ENCODE measurements around the gene LITAF.
"Not testable (repeated sequence)": the region's sequence is repeated elsewhere in the genome, so short reads cannot be mapped to it uniquely, and the experiment has no call there.

LITAF gene

GRCh38 chr16:11601425-11601824, 14.7 kb upstream of the LITAF start:
- no peak for DNase-seq (ENCODE audit: low read depth)
- no peak overlapping the region for H3K4me3 ChIP-seq (ENCODE audit: control insufficient read depth, low read depth, low read length)
- TF ChIP-seq CTCF (IDR thresholded peaks at IDR 0.05; ENCODE audit: control insufficient read depth, insufficient read depth, low read depth, low read length, missing control alignments) = no peak

- no peak overlapping the region for H3K4me3 ChIP-seq (ENCODE audit: control insufficient read depth, low read depth, low read length)
- TF ChIP-seq CTCF (IDR thresholded peaks at IDR 0.05; ENCODE audit: control insufficient read depth, insufficient read depth, low read depth, low read length, missing control alignments) = no peak
- DNase-seq (ENCODE audit: low read depth) = no peak
Measured at GRCh38 chr16:11599579-11599978, 12.9 kb upstream of the LITAF start.

- no peak for DNase-seq (ENCODE audit: low read depth)
- no peak overlapping the region for H3K4me3 ChIP-seq (ENCODE audit: control insufficient read depth, low read depth, low read length)
Measured at GRCh38 chr16:11597235-11598095, 10.7 kb upstream of the LITAF start.

GRCh38 chr16:11596572-11597226, 10.0 kb upstream of the LITAF start:
- no peak for DNase-seq (ENCODE audit: low read depth)
- no peak overlapping the region for H3K4me3 ChIP-seq (ENCODE audit: control insufficient read depth, low read depth, low read length)
- TF ChIP-seq CTCF (IDR thresholded peaks at IDR 0.05; ENCODE audit: control insufficient read depth, insufficient read depth, low read depth, low read length, missing control alignments) = no peak

More at GRCh38 chr16:11597235-11598095, 10.7 kb upstream of the LITAF start:
- TF ChIP-seq CTCF (IDR thresholded peaks at IDR 0.05; ENCODE audit: control insufficient read depth, insufficient read depth, low read depth, low read length, missing control alignments) = no peak

GRCh38 chr16:11593581-11593980, 6.9 kb upstream of the LITAF start:
- TF ChIP-seq CTCF (IDR thresholded peaks at IDR 0.05; ENCODE audit: control insufficient read depth, insufficient read depth, low read depth, low read length, missing control alignments) = no peak
- DNase-seq (ENCODE audit: low read depth) = no peak
- H3K4me3 ChIP-seq (ENCODE audit: control insufficient read depth, low read depth, low read length) = no peak overlapping the region

GRCh38 chr16:11593076-11593475, 6.4 kb upstream of the LITAF start:
- H3K4me3 ChIP-seq (ENCODE audit: control insufficient read depth, low read depth, low read length); DNase-seq (ENCODE audit: low read depth): not testable (repeated sequence)

GRCh38 chr16:11591630-11592029, 4.9 kb upstream of the LITAF start:
- not testable (repeated sequence) for DNase-seq (ENCODE audit: low read depth); H3K4me3 ChIP-seq (ENCODE audit: control insufficient read depth, low read depth, low read length)

Measured in AG09309 (cell line).